Chondrocyte (in vitro differentiated cells): Measurements from ENCODE around the gene NAMPT. TPM values are rescaled to one million over a fixed set of nuclear protein-coding genes. Genes with fewer than 3 reads are reported as not detected.

ENCODE experiments used
- DNase-seq: peaks from one replicate; pipeline ENCODE4 v3.0.0; 2021; ENCODE audit warnings: mixed read lengths, low spot score
- H3K27ac Mint-ChIP-seq: one replicate; pipeline ENCODE4 v1.8.0; 2021; ENCODE audit warnings: mild to moderate bottlenecking, moderate library complexity, mixed read lengths; ENCODE audit not compliant: unreplicated experiment
- H3K27me3 Mint-ChIP-seq: 2 replicates; pipeline ENCODE4 v1.8.0; 2021; ENCODE audit warnings: low read depth, mixed read lengths
- H3K36me3 Mint-ChIP-seq: 2 replicates; pipeline ENCODE4 v1.8.0; 2021; ENCODE audit warnings: low read depth, mixed read lengths
- H3K4me1 Mint-ChIP-seq: 2 replicates; pipeline ENCODE4 v1.8.0; 2021; ENCODE audit warnings: low read depth, mild to moderate bottlenecking, mixed read lengths
- H3K4me3 Mint-ChIP-seq: one replicate; pipeline ENCODE4 v1.8.0; 2021; ENCODE audit warnings: mild to moderate bottlenecking, moderate library complexity, mixed read lengths; ENCODE audit not compliant: unreplicated experiment
- H3K9me3 Mint-ChIP-seq: 2 replicates; pipeline ENCODE4 v1.8.0; 2021; ENCODE audit warnings: low read depth, mixed read lengths
- CTCF ChIP-seq: fragments of 200-600 bp; sonication (generic); IDR thresholded peaks from 2 replicates; pipeline ENCODE4 v1.5.0; 2021; ENCODE audit warnings: antibody characterized with exemption, mild to moderate bottlenecking, moderate library complexity
- total RNA-seq: library from RNA; stranded (reverse); gene quantifications from 3 replicates; pipeline ENCODE4 v1.2.1, GENCODE V29; 2021

Gene NAMPT
- total RNA-seq, 1 donor from 2014 or later, result 27.5 TPM

- no peak overlapping the region for H3K4me3 Mint-ChIP-seq
- H3K27me3 Mint-ChIP-seq, result peaks cover 9% of the 10 kb centered on the region
- H3K4me1 Mint-ChIP-seq, result peaks cover 7% of the 10 kb centered on the region
- no peaks in the 10 kb centered on the region for H3K36me3 Mint-ChIP-seq
- no peak for TF ChIP-seq CTCF
- H3K9me3 Mint-ChIP-seq, result peaks cover 12% of the 10 kb centered on the region
- H3K27ac Mint-ChIP-seq, result no peak overlapping the region
- DNase-seq, result no peak
Observed at GRCh38 chr7:106316947-106317346, 32.2 kb upstream of the NAMPT start.

- Mint-ChIP-seq H3K27ac (no peak overlapping the region), H3K9me3 (peaks cover 12% of the 10 kb centered on the region), H3K36me3 (no peaks in the 10 kb centered on the region), H3K4me3 (no peak overlapping the region), H3K27me3 (no peaks in the 10 kb centered on the region), H3K4me1 (peaks cover 7% of the 10 kb centered on the region)
- TF ChIP-seq CTCF, result no peak
- no peak for DNase-seq
Observed at GRCh38 chr7:106314875-106315274, 30.1 kb upstream of the NAMPT start.

- Mint-ChIP-seq H3K27me3 (no peaks in the 10 kb centered on the region), H3K36me3 (no peaks in the 10 kb centered on the region), H3K9me3 (peaks cover 12% of the 10 kb centered on the region), H3K4me1 (peaks cover 7% of the 10 kb centered on the region), H3K27ac (no peak overlapping the region), H3K4me3 (no peak overlapping the region)
- no peak for DNase-seq
- TF ChIP-seq CTCF, result no peak
Observed at GRCh38 chr7:106313966-106314365, 29.2 kb upstream of the NAMPT start.

GRCh38 chr7:106313456-106313901, 28.7 kb upstream of the NAMPT start:
- Mint-ChIP-seq H3K4me3 (no peak overlapping the region), H3K36me3 (no peaks in the 10 kb centered on the region), H3K9me3 (peaks cover 12% of the 10 kb centered on the region), H3K4me1 (peaks cover 7% of the 10 kb centered on the region), H3K27ac (no peak overlapping the region), H3K27me3 (no peaks in the 10 kb centered on the region)
- TF ChIP-seq CTCF, result no peak
- DNase-seq, result no peak

- Mint-ChIP-seq H3K9me3 (peaks cover 12% of the 10 kb centered on the region), H3K27ac (peak overlapping the region; percentile 13), H3K27me3 (no peaks in the 10 kb centered on the region), H3K4me3 (no peak overlapping the region), H3K36me3 (no peaks in the 10 kb centered on the region), H3K4me1 (peaks cover 7% of the 10 kb centered on the region)
- DNase-seq, result no peak
- TF ChIP-seq CTCF, result no peak
Observed at GRCh38 chr7:106312906-106313305, 28.1 kb upstream of the NAMPT start.
